SK-N-SH (cell line): ENCODE data around the gene IGF1R. TPM values are rescaled to one million over a fixed set of nuclear protein-coding genes. Genes with fewer than 3 reads are reported as not detected.

Source experiments
- CTCF ChIA-PET: fragments of 300-600, 350-600 bp; formaldehyde crosslinking; extraction: SDS; loops from one replicate; lab custom pipeline; 2021; lab: Yijun Ruan, JAX
- POLR2A ChIA-PET: fragments of 350-600 bp; sonication (Branson Sonifier 250); formaldehyde crosslinking; extraction: SDS; loops from one replicate; lab custom pipeline; 2020; ENCODE audit warnings: antibody characterized with exemption, inconsistent platforms; lab: Yijun Ruan, JAX
- DNase-seq: peaks from one replicate; pipeline ENCODE4 v3.0.0; 2012
- H2AFZ ChIP-seq: fragments of 200-600 bp; sonication (generic); 2 replicates; pipeline ENCODE4 v1.8.1; 2016; ENCODE audit warnings: antibody characterized with exemption, mild to moderate bottlenecking, low read depth
- H3F3A ChIP-seq: fragments of 200-600 bp; sonication (generic); replicated peaks from 2 replicates; pipeline ENCODE3; 2016; ENCODE audit warnings: antibody characterized with exemption, mild to moderate bottlenecking; ENCODE audit not compliant: insufficient read depth
- H3K27ac ChIP-seq, 2 experiments: fragments of 200-500 bp in 1 of 2; fragments of 200-600 bp in 1 of 2; sonication (Bioruptor generic) in 1 of 2; sonication (generic), shearing (Covaris generic) in 1 of 2; 2 replicates each; pipeline versions ENCODE4 v1.5.1 to v1.6.1; 2014 to 2016; ENCODE audit warnings: low read depth in 2 of 2, inconsistent platforms in 1 of 2, low read length in 1 of 2, mild to moderate bottlenecking in 1 of 2, mixed read lengths in 1 of 2
- H3K27me3 ChIP-seq: fragments of 200-600 bp; sonication (generic), shearing (Covaris generic); 2 replicates; pipeline ENCODE4 v1.6.1; 2016; ENCODE audit warnings: mixed run types; ENCODE audit not compliant: insufficient read depth
- H3K36me3 ChIP-seq, 2 experiments: fragments of 200-500 bp in 1 of 2; fragments of 200-600 bp in 1 of 2; sonication (Bioruptor generic) in 1 of 2; sonication (generic) in 1 of 2; replicated peaks in 1 of 2; 2 replicates each; pipeline versions ENCODE3 to v1.5.1; 2014 to 2016; ENCODE audit warnings: low read length in 1 of 2, mild to moderate bottlenecking in 1 of 2; ENCODE audit not compliant: insufficient read depth in 2 of 2, control insufficient read depth in 1 of 2
- H3K4me1 ChIP-seq, 2 experiments: fragments of 200-500 bp in 1 of 2; fragments of 200-600 bp in 1 of 2; sonication (Bioruptor generic) in 1 of 2; sonication (generic), shearing (Covaris generic) in 1 of 2; 2 replicates each; pipeline versions ENCODE4 v1.5.1 to v1.6.1; 2014 to 2016; ENCODE audit warnings: low read depth in 1 of 2, low read length in 1 of 2, mixed run types in 1 of 2; ENCODE audit not compliant: insufficient read depth in 2 of 2, control insufficient read depth in 1 of 2
- H3K4me2 ChIP-seq: fragments of 200-600 bp; sonication (generic), shearing (Covaris generic); 2 replicates; pipeline ENCODE4 v1.6.1; 2017; ENCODE audit warnings: mixed run types
- H3K4me3 ChIP-seq, 2 experiments: fragments of 200-500 bp in 1 of 2; fragments of 200-600 bp in 1 of 2; sonication (Bioruptor generic) in 1 of 2; sonication (generic), shearing (Covaris generic) in 1 of 2; 2 replicates each; pipeline versions ENCODE4 v1.5.1 to v1.8.1; 2014 to 2016; ENCODE audit warnings: low read depth in 2 of 2, inconsistent platforms in 1 of 2, low read length in 1 of 2, mild to moderate bottlenecking in 1 of 2, mixed read lengths in 1 of 2, moderate library complexity in 1 of 2
- H3K79me2 ChIP-seq: fragments of 200-600 bp; sonication (generic); 2 replicates; pipeline ENCODE4 v1.8.1; 2017; ENCODE audit warnings: mild to moderate bottlenecking; ENCODE audit not compliant: insufficient read depth
- H3K9ac ChIP-seq: fragments of 200-600 bp; sonication (generic); 2 replicates; pipeline ENCODE4 v1.6.1; 2017; ENCODE audit warnings: mixed run types
- H3K9me2 ChIP-seq: fragments of 200-600 bp; sonication (generic); 2 replicates; pipeline ENCODE4 v1.6.1; 2017; ENCODE audit warnings: mixed run types
- H3K9me3 ChIP-seq: fragments of 200-600 bp; sonication (generic); 2 replicates; pipeline ENCODE4 v1.6.1; 2017; ENCODE audit warnings: mixed run types, mild to moderate bottlenecking, moderate library complexity
- H4K20me1 ChIP-seq: fragments of 200-600 bp; sonication (generic); 2 replicates; pipeline ENCODE4 v1.6.1; 2017; ENCODE audit warnings: mild to moderate bottlenecking, mixed run types; ENCODE audit not compliant: insufficient read depth
- CHD2 ChIP-seq: fragments of 150-350 bp; IDR thresholded peaks from 2 replicates; pipeline ENCODE4 v1.6.1; 2018; ENCODE audit warnings: low read length; ENCODE audit not compliant: partially characterized antibody
- ELF1 ChIP-seq: IDR thresholded peaks from 2 replicates; pipeline ENCODE4 v1.4.0; 2012
- GABPA ChIP-seq: IDR thresholded peaks from 2 replicates; pipeline ENCODE4 v1.4.0; 2012; ENCODE audit warnings: low read depth, mild to moderate bottlenecking
- MEF2A ChIP-seq: IDR thresholded peaks from 2 replicates; pipeline ENCODE4 v1.4.0; 2012; ENCODE audit warnings: low read depth, borderline replicate concordance
- NFIC ChIP-seq: IDR thresholded peaks from 2 replicates; pipeline ENCODE4 v1.4.0; 2012; ENCODE audit warnings: borderline replicate concordance
- RCOR1 ChIP-seq: fragments of 150-350 bp; IDR thresholded peaks from 2 replicates; pipeline ENCODE4 v1.6.1; 2017; ENCODE audit warnings: antibody characterized with exemption, low read length
- RFX5 ChIP-seq: IDR thresholded peaks from 2 replicates; pipeline ENCODE4 v1.6.1; 2012; ENCODE audit warnings: mild to moderate bottlenecking, improper control_type of control experiment, low read length
- SIN3A ChIP-seq: IDR thresholded peaks from 2 replicates; pipeline ENCODE4 v1.6.1; 2012; ENCODE audit warnings: low read depth, mild to moderate bottlenecking, low read length, moderate library complexity, borderline replicate concordance
- TCF12 ChIP-seq: IDR thresholded peaks from 2 replicates; pipeline ENCODE4 v1.4.0; 2012
- TEAD4 ChIP-seq: IDR thresholded peaks from 2 replicates; pipeline ENCODE4 v1.4.0; 2012; ENCODE audit warnings: mild to moderate bottlenecking, borderline replicate concordance; ENCODE audit not compliant: insufficient read depth
- YY1 ChIP-seq: IDR thresholded peaks from 2 replicates; pipeline ENCODE4 v1.4.0; 2012; ENCODE audit warnings: low read depth, mild to moderate bottlenecking
- WGBS: methylation state at CpG from one replicate; pipeline ENCODE4 v1.1.6; 2017; ENCODE audit warnings: low lambda C conversion rate; 5-methylcytosine and 5-hydroxymethylcytosine counted together
- polyA plus RNA-seq, 3 experiments: library from polyadenylated mRNA; depleted of rRNA; stranded (reverse); fragments of >200 nt; gene quantifications; 2 replicates each; pipeline ENCODE4 v1.2.3, GENCODE V29; 2012
- TF ChIP-seq, protein P1 (sequence below): IDR thresholded peaks from 2 replicates; pipeline ENCODE4; 2012
- TF ChIP-seq, protein P2 (sequence below): IDR thresholded peaks from 2 replicates; pipeline ENCODE4 v1.4.0; 2012; ENCODE audit warnings: low read depth, borderline replicate concordance
- TF ChIP-seq, protein P3 (sequence below): IDR thresholded peaks from 2 replicates; pipeline ENCODE4 v1.6.1; 2012; ENCODE audit warnings: mild to moderate bottlenecking, low read depth, low read length, moderate library complexity
- TF ChIP-seq, protein P4 (sequence below): fragments of 150-350 bp; IDR thresholded peaks from 2 replicates; pipeline ENCODE4 v1.6.1; 2017; ENCODE audit warnings: antibody characterized with exemption, low read length, low read depth, borderline replicate concordance
- TF ChIP-seq, protein P5 (sequence below): IDR thresholded peaks from 2 replicates; pipeline ENCODE4 v1.4.0; 2012; ENCODE audit warnings: low read depth

Gene IGF1R
- polyA plus RNA-seq, 1 of the 3 experiments (the other 2 are of a cell fraction), result 9.5 TPM

DNA sequence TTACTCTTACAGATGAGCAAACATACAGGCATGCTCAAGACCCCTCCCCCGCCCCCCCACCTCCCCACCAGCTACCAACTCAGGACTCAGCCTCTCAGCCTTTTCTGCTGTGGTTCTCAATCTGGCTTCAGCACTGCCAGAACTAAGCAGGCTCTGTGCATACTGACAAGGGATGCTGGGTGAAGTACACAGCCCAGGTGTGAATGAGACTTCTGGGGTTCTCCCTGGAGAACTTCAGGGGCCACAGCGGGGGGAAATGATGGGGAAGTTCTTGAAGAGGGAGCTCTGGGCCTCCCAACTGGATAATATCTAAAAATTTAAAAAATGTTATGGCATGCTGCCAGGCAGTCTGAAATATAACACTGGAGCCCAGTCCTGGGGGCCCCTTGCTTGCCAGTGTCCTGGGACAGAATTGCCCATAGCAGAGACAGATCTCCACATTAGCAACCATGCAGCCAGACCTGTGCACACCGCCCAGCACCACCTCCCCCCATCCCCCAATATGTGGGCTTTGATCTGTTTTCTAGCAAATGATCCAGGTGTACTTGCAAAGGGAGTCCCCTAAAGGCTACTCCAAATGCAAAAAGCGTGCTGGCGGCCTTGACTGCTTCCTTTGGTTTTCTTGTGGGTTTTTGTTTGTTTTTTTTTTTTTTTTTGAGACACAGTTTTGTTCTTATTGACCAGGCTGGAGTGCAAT is 317.9 kb downstream of the IGF1R start:
- no peak for DNase-seq

DNA sequence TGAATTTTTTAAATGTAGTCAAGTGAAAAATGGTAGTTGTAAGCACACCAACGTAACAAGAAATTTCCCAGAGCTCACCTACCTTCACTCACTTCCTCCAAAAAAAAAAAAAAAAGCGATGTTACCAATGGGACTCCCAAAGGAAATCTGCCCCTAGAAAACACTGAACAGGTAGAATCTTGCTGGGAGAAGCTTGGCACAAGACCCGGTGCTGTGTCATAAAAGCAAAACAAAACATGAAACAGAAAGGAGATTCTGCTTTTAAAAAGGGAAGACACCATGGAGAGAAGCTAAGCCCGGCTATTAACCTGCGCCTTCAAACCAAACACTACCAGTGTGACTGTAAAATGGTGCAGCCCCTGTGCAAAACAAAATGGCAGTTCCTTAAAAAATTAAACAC is 318.8 kb downstream of the IGF1R start:
- 84% methylated on average over 5 of the region's 5 CpGs for WGBS
- no peak for DNase-seq
- H3K4me2 ChIP-seq, result no peak overlapping the region
- H3K9me2 ChIP-seq, result no peaks in the 10 kb centered on the region
- peaks cover 11% of the 10 kb centered on the region for H3F3A ChIP-seq
- H3K27me3 ChIP-seq, result no peaks in the 10 kb centered on the region
- H3K27ac ChIP-seq, result no peak overlapping the region
- no peaks in the 10 kb centered on the region for H3K9me3 ChIP-seq
- no peak for TF ChIP-seq CHD2
- no peak for TF ChIP-seq ELF1
- TF ChIP-seq, protein P1, sequence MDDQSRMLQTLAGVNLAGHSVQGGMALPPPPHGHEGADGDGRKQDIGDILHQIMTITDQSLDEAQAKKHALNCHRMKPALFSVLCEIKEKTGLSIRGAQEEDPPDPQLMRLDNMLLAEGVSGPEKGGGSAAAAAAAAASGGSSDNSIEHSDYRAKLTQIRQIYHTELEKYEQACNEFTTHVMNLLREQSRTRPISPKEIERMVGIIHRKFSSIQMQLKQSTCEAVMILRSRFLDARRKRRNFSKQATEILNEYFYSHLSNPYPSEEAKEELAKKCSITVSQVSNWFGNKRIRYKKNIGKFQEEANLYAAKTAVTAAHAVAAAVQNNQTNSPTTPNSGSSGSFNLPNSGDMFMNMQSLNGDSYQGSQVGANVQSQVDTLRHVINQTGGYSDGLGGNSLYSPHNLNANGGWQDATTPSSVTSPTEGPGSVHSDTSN, result no peak
- TF ChIP-seq YY1, result no peak
- TF ChIP-seq GABPA, result no peak
- no peak for TF ChIP-seq TEAD4
- no peak for TF ChIP-seq NFIC
- TF ChIP-seq RFX5, result no peak
- TF ChIP-seq, protein P2, sequence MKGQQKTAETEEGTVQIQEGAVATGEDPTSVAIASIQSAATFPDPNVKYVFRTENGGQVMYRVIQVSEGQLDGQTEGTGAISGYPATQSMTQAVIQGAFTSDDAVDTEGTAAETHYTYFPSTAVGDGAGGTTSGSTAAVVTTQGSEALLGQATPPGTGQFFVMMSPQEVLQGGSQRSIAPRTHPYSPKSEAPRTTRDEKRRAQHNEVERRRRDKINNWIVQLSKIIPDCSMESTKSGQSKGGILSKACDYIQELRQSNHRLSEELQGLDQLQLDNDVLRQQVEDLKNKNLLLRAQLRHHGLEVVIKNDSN, result no peak
- TF ChIP-seq MEF2A, result no peak
- TF ChIP-seq, protein P3, sequence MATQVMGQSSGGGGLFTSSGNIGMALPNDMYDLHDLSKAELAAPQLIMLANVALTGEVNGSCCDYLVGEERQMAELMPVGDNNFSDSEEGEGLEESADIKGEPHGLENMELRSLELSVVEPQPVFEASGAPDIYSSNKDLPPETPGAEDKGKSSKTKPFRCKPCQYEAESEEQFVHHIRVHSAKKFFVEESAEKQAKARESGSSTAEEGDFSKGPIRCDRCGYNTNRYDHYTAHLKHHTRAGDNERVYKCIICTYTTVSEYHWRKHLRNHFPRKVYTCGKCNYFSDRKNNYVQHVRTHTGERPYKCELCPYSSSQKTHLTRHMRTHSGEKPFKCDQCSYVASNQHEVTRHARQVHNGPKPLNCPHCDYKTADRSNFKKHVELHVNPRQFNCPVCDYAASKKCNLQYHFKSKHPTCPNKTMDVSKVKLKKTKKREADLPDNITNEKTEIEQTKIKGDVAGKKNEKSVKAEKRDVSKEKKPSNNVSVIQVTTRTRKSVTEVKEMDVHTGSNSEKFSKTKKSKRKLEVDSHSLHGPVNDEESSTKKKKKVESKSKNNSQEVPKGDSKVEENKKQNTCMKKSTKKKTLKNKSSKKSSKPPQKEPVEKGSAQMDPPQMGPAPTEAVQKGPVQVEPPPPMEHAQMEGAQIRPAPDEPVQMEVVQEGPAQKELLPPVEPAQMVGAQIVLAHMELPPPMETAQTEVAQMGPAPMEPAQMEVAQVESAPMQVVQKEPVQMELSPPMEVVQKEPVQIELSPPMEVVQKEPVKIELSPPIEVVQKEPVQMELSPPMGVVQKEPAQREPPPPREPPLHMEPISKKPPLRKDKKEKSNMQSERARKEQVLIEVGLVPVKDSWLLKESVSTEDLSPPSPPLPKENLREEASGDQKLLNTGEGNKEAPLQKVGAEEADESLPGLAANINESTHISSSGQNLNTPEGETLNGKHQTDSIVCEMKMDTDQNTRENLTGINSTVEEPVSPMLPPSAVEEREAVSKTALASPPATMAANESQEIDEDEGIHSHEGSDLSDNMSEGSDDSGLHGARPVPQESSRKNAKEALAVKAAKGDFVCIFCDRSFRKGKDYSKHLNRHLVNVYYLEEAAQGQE, result no peak
- TF ChIP-seq, protein P4, sequence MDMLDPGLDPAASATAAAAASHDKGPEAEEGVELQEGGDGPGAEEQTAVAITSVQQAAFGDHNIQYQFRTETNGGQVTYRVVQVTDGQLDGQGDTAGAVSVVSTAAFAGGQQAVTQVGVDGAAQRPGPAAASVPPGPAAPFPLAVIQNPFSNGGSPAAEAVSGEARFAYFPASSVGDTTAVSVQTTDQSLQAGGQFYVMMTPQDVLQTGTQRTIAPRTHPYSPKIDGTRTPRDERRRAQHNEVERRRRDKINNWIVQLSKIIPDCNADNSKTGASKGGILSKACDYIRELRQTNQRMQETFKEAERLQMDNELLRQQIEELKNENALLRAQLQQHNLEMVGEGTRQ, result no peak
- TF ChIP-seq SIN3A, result no peak
- TF ChIP-seq TCF12, result no peak
- TF ChIP-seq, protein P5, sequence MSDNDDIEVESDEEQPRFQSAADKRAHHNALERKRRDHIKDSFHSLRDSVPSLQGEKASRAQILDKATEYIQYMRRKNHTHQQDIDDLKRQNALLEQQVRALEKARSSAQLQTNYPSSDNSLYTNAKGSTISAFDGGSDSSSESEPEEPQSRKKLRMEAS, result no peak
- H3K4me3 ChIP-seq, result no peak overlapping the region
- no peaks in the 10 kb centered on the region for H4K20me1 ChIP-seq
- H3K4me1 ChIP-seq, result no peaks in the 10 kb centered on the region
- CTCF ChIA-PET, result interaction anchor here (1.1 kb wide), 1 partner anchor 62 kb away, joined by 3 read pairs; no protein-coding TSS in a partner anchor
- POLR2A ChIA-PET, result no interaction called here
- H3K79me2 ChIP-seq, result no peaks in the 10 kb centered on the region
- H2AFZ ChIP-seq, result no peak overlapping the region
- no peak overlapping the region for H3K9ac ChIP-seq
- peaks cover 3 to 6% of the 10 kb centered on the region in 2 experiments for H3K36me3 ChIP-seq

More for the DNA sequence above, 317.9 kb downstream of the IGF1R start:
- Histone ChIP-seq H3F3A (peaks cover 11% of the 10 kb centered on the region), H3K36me3 (peaks cover 12 to 14% of the 10 kb centered on the region in 2 experiments), H3K9me2 (no peaks in the 10 kb centered on the region), H3K4me3 (no peak overlapping the region), H3K4me1 (no peaks in the 10 kb centered on the region), H2AFZ (no peak overlapping the region), H4K20me1 (no peaks in the 10 kb centered on the region), H3K9ac (no peak overlapping the region), H3K79me2 (no peaks in the 10 kb centered on the region), H3K4me2 (0 out of 2 replicates have a peak overlapping the region, but pooled peaks have one; percentile 19), H3K27me3 (no peaks in the 10 kb centered on the region), H3K9me3 (no peaks in the 10 kb centered on the region), H3K27ac (no peak overlapping the region)
- 68% methylated on average over 4 of the region's 5 CpGs for WGBS
- ChIA-PET CTCF (interaction anchor here (1.0 to 1.2 kb wide), 2 partner anchors 9 to 13 kb away, joined by 3 read pairs; no protein-coding TSS in a partner anchor), POLR2A (no interaction called here)
- TF ChIP-seq RCOR1 (no peak), NFIC (peak; percentile 54)
- TF ChIP-seq, all 33 proteins: peak for 1
